Panc1 (cell line): ENCODE data around the gene TMEM201. TPM values are rescaled to one million over a fixed set of nuclear protein-coding genes. Genes with fewer than 3 reads are reported as not detected.

Experiments used
- ATAC-seq: fragments of 200-7000 bp; cut with Tn5 transposase; 2 replicates; pipeline ENCODE4 v1.9.1; 2020; ENCODE audit warnings: mild to moderate bottlenecking, moderate library complexity
- BruUV-seq: library from RNA; stranded (reverse); fragments of 400-500 nt; replicated peaks from 2 replicates; lab custom pipeline; 2021; lab: Mats Ljungman, UMichigan
- CTCF ChIA-PET: fragments of 300-600 bp; sonication (Branson Sonifier 250); formaldehyde crosslinking; loops from one replicate; lab custom pipeline; 2022; ENCODE audit warnings: antibody characterized with exemption; lab: Charles Lee
- POLR2A ChIA-PET: fragments of 300-600 bp; sonication (Branson Sonifier 250); formaldehyde crosslinking; loops from one replicate; lab custom pipeline; 2022; ENCODE audit warnings: antibody characterized with exemption; lab: Charles Lee
- DNase-seq: peaks from one replicate; pipeline ENCODE4 v3.0.0-alpha.2; 2010; ENCODE audit warnings: low read depth, low spot score
- H3K27ac ChIP-seq: 2 replicates; pipeline ENCODE4 v1.5.1; 2011; ENCODE audit warnings: mild to moderate bottlenecking, low read length, inconsistent platforms
- H3K27me3 ChIP-seq: fragments of 200-500 bp; sonication (Bioruptor generic); 2 replicates; pipeline ENCODE4 v1.6.0; 2014; ENCODE audit warnings: low read length, inconsistent platforms; ENCODE audit not compliant: control insufficient read depth, insufficient read depth
- H3K36me3 ChIP-seq: fragments of 200-500 bp; sonication (Bioruptor generic); 2 replicates; pipeline ENCODE4 v1.5.1; 2014; ENCODE audit warnings: inconsistent platforms, mild to moderate bottlenecking, low read length, moderate library complexity; ENCODE audit not compliant: control insufficient read depth, insufficient read depth
- H3K4me1 ChIP-seq: 2 replicates; pipeline ENCODE4 v1.5.1; 2011; ENCODE audit warnings: inconsistent platforms, mild to moderate bottlenecking, low read length, moderate library complexity; ENCODE audit not compliant: control insufficient read depth, insufficient read depth
- H3K4me3 ChIP-seq, 2 experiments: 2 replicates each; pipeline ENCODE4 v1.5.1; 2011 to 2012; ENCODE audit warnings: low read depth in 2 of 2, low read length in 2 of 2, mild to moderate bottlenecking in 2 of 2, inconsistent platforms in 1 of 2, moderate library complexity in 1 of 2
- H3K9me3 ChIP-seq: fragments of 200-500 bp; sonication (Bioruptor generic); 2 replicates; pipeline ENCODE4 v1.5.1; 2014; ENCODE audit warnings: low read depth, mild to moderate bottlenecking, inconsistent platforms, low read length, moderate library complexity; ENCODE audit not compliant: control insufficient read depth, insufficient read depth
- CTCF ChIP-seq: fragments of 450-650 bp; IDR thresholded peaks from 2 replicates; pipeline ENCODE4 v1.5.1; 2017; ENCODE audit warnings: mild to moderate bottlenecking
- POLR2AphosphoS5 ChIP-seq: IDR thresholded peaks from 2 replicates; pipeline ENCODE4 v1.6.1; 2012; ENCODE audit warnings: mild to moderate bottlenecking, low read depth, low read length, moderate library complexity
- REST ChIP-seq, 2 experiments: IDR thresholded peaks; 2 replicates each; pipeline ENCODE4 v1.6.1; 2011 to 2012; ENCODE audit warnings: low read depth in 2 of 2, control low read depth in 1 of 2, low read length in 1 of 2, mild to moderate bottlenecking in 1 of 2, moderate library complexity in 1 of 2; ENCODE audit not compliant: insufficient read depth in 1 of 2
- SIN3A ChIP-seq: IDR thresholded peaks from 2 replicates; pipeline ENCODE4 v1.6.1; 2012; ENCODE audit warnings: low read depth, mild to moderate bottlenecking, low read length, moderate library complexity, borderline replicate concordance; ENCODE audit not compliant: insufficient read depth
- TCF7L2 ChIP-seq: IDR thresholded peaks from 2 replicates; pipeline ENCODE4 v1.6.1; 2011; ENCODE audit warnings: mild to moderate bottlenecking, low read depth, low read length, inconsistent platforms
- in situ Hi-C: cut with HindIII; loops from 2 replicates; pipeline ENCODE4 v1.10.0; 2016; ENCODE audit warnings: low sequenced_read_pairs, low pct_unique_long_range_greater_than_20kb
- intact Hi-C: fragments of 100-400 bp; cut with micrococcal nuclease; formaldehyde crosslinking; loops from one replicate; pipeline ENCODE4 v1.10.0; 2022; ENCODE audit not compliant: unreplicated experiment
- total RNA-seq: library from RNA; stranded (reverse); gene quantifications from one replicate; pipeline ENCODE4 v1.2.1, GENCODE V29; 2021; ENCODE audit not compliant: unreplicated experiment

Gene TMEM201
- total RNA-seq, 1 experiment from 2014 or later, result 26.5 TPM

- H3K9me3 ChIP-seq, result no peaks in the 10 kb centered on the region
- ATAC-seq (peak; percentile 28; the same call in 1 of the 2 replicates), DNase-seq (no peak)
- no peaks in the 10 kb centered on the region for H3K4me1 ChIP-seq
- TF ChIP-seq CTCF (no peak), REST (IDR thresholded peaks at IDR 0.05; ENCODE audit: insufficient read depth in 1 of 2, low read depth in 2 of 2, low read length in 1 of 2) (no peak), SIN3A (no peak), TCF7L2 (no peak), POLR2AphosphoS5 (no peak)
- no peak overlapping the region for H3K27ac ChIP-seq
- no peak overlapping the region for H3K4me3 ChIP-seq
- in situ Hi-C loops (no loop called here), intact Hi-C loops (no loop called here)
- no TSS peak for BruUV-seq
- POLR2A ChIA-PET, result no interaction called here
- no peaks in the 10 kb centered on the region for H3K36me3 ChIP-seq
- CTCF ChIA-PET, result interaction anchor here (1.0 kb wide), 1 partner anchor 36 kb away, joined by 3 read pairs; no protein-coding TSS in a partner anchor
- no peaks in the 10 kb centered on the region for H3K27me3 ChIP-seq
Measured at GRCh38 chr1:9618909-9619679, 30.4 kb downstream of the TMEM201 start.

GRCh38 chr1:9621032-9621431 is 32.3 kb downstream of the TMEM201 start:
- intact Hi-C loops, result no loop called here

More at GRCh38 chr1:9621032-9621431, 32.3 kb downstream of the TMEM201 start:
- CTCF ChIA-PET, result no interaction called here
- H3K9me3 ChIP-seq, result no peaks in the 10 kb centered on the region
- no peaks in the 10 kb centered on the region for H3K27me3 ChIP-seq
- in situ Hi-C loops, result no loop called here
- no peaks in the 10 kb centered on the region for H3K4me1 ChIP-seq
- no peak overlapping the region for H3K27ac ChIP-seq
- no TSS peak for BruUV-seq
- no peak overlapping the region for H3K4me3 ChIP-seq
- POLR2A ChIA-PET, result no interaction called here
- ATAC-seq, result no peak
- H3K36me3 ChIP-seq, result no peaks in the 10 kb centered on the region
- no peak for TF ChIP-seq CTCF
- TF ChIP-seq POLR2AphosphoS5, result no peak
- no peak for TF ChIP-seq TCF7L2
- TF ChIP-seq REST (IDR thresholded peaks at IDR 0.05; ENCODE audit: insufficient read depth in 1 of 2, low read depth in 2 of 2, low read length in 1 of 2), result no peak
- TF ChIP-seq SIN3A, result no peak
- no peak for DNase-seq
